ENCODE measurements around the gene ANKRD60.

Gene ANKRD60, protein sequence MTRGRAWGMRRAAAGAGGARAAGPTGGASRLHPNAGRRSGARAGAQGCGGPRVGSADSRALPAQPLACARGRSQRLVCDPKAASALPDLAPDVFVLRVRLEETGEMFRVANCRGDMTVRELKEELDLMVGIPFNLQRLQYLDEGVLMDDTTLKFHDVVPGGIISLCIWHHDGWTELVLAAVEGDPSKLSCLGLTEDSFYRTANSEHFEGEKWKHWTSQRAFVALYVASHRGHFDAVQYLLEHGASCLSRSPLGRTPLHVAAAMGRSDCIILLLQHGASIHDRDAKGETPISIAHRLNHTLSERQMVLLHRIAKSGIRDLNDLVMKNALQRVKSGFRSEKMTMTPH

DNA sequence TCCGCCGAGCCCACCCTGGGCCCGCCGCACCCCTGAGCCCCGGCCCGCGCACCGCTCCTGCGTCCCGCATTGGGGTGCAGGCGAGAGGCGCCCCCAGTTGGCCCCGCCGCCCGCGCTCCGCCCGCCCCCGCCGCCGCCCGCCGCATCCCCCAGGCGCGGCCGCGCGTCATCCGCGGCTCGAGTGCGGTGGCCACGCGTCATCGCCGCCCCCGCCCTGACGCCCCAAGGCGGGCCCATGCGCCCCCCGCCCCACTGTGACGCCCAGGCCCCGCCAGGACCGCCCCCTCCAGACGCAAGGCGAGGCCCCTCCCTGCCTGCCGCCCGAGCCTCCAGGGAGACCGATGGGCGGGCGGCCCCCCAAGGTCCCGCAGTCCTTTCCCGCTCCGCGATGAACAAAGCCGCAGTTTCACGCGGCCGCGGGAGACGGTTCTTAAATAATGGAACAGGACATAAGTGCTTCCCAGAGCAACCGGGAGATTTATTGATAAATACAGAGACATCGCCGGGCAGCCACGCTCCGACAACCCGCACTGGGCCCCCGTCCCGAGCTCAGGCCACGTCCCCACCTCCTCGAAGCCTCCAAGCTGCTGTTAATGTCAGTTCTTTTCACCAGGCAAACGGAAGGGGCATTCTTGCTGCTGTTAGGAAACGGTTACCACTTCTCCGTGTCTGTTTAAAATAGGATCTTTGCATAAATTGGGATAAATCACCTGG is at the start of gene ANKRD60:
Gene ANKRD60 (minus strand): TSS at position 170 of the 714 bp plus-strand sequence. CDS start 0 bp downstream, at position 170.
- peaks cover 21% of the 10 kb centered on the region for H3K27me3 ChIP-seq (ENCODE audit: insufficient read depth, low read length, poor library complexity)
- no peaks in the 10 kb centered on the region for H3K36me3 ChIP-seq (ENCODE audit: insufficient read depth, low read length)
- H3K9ac ChIP-seq (ENCODE audit: low read depth, low read length): no peak within 1 kb of the TSS
- H4K20me1 ChIP-seq (ENCODE audit: insufficient read depth, low read length): no peaks in the 10 kb centered on the region
- no peak for TF ChIP-seq EZH2 (IDR thresholded peaks at IDR 0.05; ENCODE audit: borderline replicate concordance, low read depth, low read length, severe bottlenecking)
- TF ChIP-seq, protein P1, sequence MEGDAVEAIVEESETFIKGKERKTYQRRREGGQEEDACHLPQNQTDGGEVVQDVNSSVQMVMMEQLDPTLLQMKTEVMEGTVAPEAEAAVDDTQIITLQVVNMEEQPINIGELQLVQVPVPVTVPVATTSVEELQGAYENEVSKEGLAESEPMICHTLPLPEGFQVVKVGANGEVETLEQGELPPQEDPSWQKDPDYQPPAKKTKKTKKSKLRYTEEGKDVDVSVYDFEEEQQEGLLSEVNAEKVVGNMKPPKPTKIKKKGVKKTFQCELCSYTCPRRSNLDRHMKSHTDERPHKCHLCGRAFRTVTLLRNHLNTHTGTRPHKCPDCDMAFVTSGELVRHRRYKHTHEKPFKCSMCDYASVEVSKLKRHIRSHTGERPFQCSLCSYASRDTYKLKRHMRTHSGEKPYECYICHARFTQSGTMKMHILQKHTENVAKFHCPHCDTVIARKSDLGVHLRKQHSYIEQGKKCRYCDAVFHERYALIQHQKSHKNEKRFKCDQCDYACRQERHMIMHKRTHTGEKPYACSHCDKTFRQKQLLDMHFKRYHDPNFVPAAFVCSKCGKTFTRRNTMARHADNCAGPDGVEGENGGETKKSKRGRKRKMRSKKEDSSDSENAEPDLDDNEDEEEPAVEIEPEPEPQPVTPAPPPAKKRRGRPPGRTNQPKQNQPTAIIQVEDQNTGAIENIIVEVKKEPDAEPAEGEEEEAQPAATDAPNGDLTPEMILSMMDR (IDR thresholded peaks at IDR 0.05; ENCODE audit: borderline replicate concordance, extremely low read depth, low read length, poor library complexity, severe bottlenecking): no peak
- H3K4me2 ChIP-seq (ENCODE audit: insufficient read depth, low read length): no peak within 1 kb of the TSS
- no peak within 1 kb of the TSS for H3K4me3 ChIP-seq (ENCODE audit: low read depth in 1 of 2, low read length in 2 of 2)
- no peaks in the 10 kb centered on the region for H3K9me3 ChIP-seq (ENCODE audit: insufficient read depth, low read length, severe bottlenecking)
- H2AFZ ChIP-seq (ENCODE audit: low read depth, low read length): no peak within 1 kb of the TSS
- no peaks in the 10 kb centered on the region for H3K79me2 ChIP-seq (ENCODE audit: insufficient read depth, low read length)
- DNase-seq (no peak), ATAC-seq (ENCODE audit: insufficient read depth, low read depth) (no peak)
- no peak within 1 kb of the TSS for H3K27ac ChIP-seq (ENCODE audit: low read length)
- H3K4me1 ChIP-seq (ENCODE audit: insufficient read depth, low read length): no peaks in the 10 kb centered on the region

DNA sequence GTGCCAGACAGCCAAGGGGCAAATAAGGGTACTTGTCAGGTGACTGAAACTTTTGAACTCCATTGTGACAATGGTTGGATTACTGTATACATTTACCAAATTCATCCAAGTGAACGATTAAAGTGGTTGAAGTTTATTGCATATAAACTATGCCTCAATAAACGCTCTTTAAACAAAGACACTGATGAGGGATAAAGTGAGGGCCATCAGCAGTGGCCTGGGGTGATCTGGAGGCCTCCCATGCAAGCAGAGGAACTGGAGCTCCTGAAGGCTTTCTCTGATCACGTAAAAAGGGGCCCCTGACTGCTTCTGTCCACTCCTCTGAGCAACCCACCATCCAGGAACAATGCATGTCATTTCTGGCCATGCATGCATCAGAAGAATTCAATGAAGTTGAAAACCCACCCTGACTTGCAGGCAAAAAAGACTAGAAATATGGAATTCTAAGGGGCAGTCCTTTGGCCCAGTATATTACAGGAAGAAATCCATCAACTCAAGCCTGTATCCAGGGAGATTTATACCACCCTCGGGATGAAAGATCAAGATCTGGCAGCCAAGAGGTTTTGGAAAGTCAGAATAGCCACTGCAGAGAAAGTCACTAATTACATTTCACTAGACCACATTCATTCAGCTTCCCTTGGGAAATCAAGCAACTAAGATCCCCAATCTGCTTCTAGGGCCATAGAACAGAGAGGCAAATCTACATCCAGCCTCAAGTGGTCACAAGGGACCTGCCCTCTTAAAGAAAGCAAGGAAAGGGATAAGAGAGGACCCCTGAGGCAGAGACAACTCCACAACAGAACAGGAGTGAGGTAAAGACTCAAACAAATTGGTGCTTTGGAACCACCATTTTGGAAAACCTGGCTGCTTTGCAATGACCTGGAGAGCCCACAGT is 49.4 kb upstream of the ANKRD60 start:
- Histone ChIP-seq H3K4me3 (ENCODE audit: low read depth in 1 of 2, low read length in 2 of 2) (no peak overlapping the region), H4K20me1 (ENCODE audit: insufficient read depth, low read length) (no peaks in the 10 kb centered on the region), H3K79me2 (ENCODE audit: insufficient read depth, low read length) (no peaks in the 10 kb centered on the region), H3K36me3 (ENCODE audit: insufficient read depth, low read length) (no peaks in the 10 kb centered on the region), H3K4me1 (ENCODE audit: insufficient read depth, low read length) (no peaks in the 10 kb centered on the region), H3K9ac (ENCODE audit: low read depth, low read length) (no peak overlapping the region), H2AFZ (ENCODE audit: low read depth, low read length) (no peak overlapping the region), H3K9me3 (ENCODE audit: insufficient read depth, low read length, severe bottlenecking) (peaks cover 3% of the 10 kb centered on the region), H3K27ac (ENCODE audit: low read length) (no peak overlapping the region), H3K27me3 (ENCODE audit: insufficient read depth, low read length, poor library complexity) (no peaks in the 10 kb centered on the region), H3K4me2 (ENCODE audit: insufficient read depth, low read length) (no peak overlapping the region)
- ATAC-seq (ENCODE audit: insufficient read depth, low read depth) (no peak), DNase-seq (no peak)
- no peak for TF ChIP-seq EZH2 (IDR thresholded peaks at IDR 0.05; ENCODE audit: borderline replicate concordance, low read depth, low read length, severe bottlenecking)
- TF ChIP-seq, protein P1 (IDR thresholded peaks at IDR 0.05; ENCODE audit: borderline replicate concordance, extremely low read depth, low read length, poor library complexity, severe bottlenecking): no peak

DNA sequence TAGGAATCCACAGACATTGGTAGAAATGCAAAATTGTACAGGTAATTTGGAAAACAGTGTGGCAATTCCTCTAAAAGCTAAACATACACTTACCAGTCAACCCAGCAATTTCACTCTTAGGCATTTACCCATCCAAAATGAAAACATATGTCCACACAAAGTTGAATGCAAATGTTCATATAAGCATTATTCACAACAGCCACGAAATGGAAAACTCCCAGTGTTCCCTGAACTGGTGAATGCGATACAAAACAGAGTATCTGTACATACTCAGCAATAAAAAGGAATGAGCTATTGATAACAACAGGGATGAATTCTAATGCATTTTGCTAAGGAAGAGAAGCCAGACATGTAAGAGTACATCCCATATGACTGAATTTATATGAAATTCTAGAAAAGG is 48.7 kb upstream of the ANKRD60 start:
- Histone ChIP-seq H2AFZ (ENCODE audit: low read depth, low read length) (no peak overlapping the region), H3K9ac (ENCODE audit: low read depth, low read length) (no peak overlapping the region), H3K9me3 (ENCODE audit: insufficient read depth, low read length, severe bottlenecking) (peaks cover 3% of the 10 kb centered on the region), H4K20me1 (ENCODE audit: insufficient read depth, low read length) (no peaks in the 10 kb centered on the region), H3K4me3 (ENCODE audit: low read depth in 1 of 2, low read length in 2 of 2) (no peak overlapping the region), H3K4me2 (ENCODE audit: insufficient read depth, low read length) (no peak overlapping the region), H3K79me2 (ENCODE audit: insufficient read depth, low read length) (no peaks in the 10 kb centered on the region), H3K4me1 (ENCODE audit: insufficient read depth, low read length) (no peaks in the 10 kb centered on the region), H3K36me3 (ENCODE audit: insufficient read depth, low read length) (no peaks in the 10 kb centered on the region), H3K27me3 (ENCODE audit: insufficient read depth, low read length, poor library complexity) (no peaks in the 10 kb centered on the region), H3K27ac (ENCODE audit: low read length) (no peak overlapping the region)
- no peak for TF ChIP-seq EZH2 (IDR thresholded peaks at IDR 0.05; ENCODE audit: borderline replicate concordance, low read depth, low read length, severe bottlenecking)
- DNase-seq (no peak), ATAC-seq (ENCODE audit: insufficient read depth, low read depth) (no peak)
